ENCODE data around the gene TOPORS.

- no peak for TF ChIP-seq POLR2A (IDR thresholded peaks at IDR 0.05)
- TF ChIP-seq CTCF (IDR thresholded peaks at IDR 0.05), result no peak
- TF ChIP-seq POLR2AphosphoS5 (IDR thresholded peaks at IDR 0.05), result no peak
Observed at GRCh38 chr9:32573821-32574220, 21.4 kb upstream of the TOPORS start.

Measured in breast epithelium (tissue), 3 donors.